T-helper 9 cell (primary cell): ENCODE measurements around the gene ABL1.
A peak's percentile ranks its signal among the peaks of the same experiment; 100 is the strongest.
"Not testable (repeated sequence)": the region's sequence is repeated elsewhere in the genome, so short reads cannot be mapped to it uniquely, and the experiment has no call there.

Experiments used
- DNase-seq: peaks from one replicate; pipeline ENCODE4 v3.0.0-alpha.2; 2020

The ABL1 gene

GRCh38 chr9:130825809-130826208 lies 9.2 kb upstream of the ABL1 start:
- no peak for DNase-seq

DNA sequence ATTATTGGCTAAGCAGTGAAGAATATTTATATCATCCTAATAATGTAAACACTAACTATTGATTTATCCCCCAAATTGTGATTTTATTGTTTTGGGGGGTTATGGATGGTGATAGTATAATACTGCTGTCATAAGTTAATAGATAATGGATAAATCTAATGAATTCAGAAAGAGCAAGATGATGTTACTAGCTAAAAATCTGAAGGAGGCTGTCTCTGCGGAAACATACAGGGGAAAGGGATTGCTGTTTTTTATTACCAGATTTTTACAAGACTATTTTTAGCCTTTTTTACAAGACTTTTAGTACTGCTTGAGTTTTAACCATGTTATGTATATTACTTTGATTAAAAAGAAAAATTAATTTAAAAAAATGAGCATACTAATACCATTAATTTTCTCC lies 5.3 kb upstream of the ABL1 start:
- DNase-seq = no peak

GRCh38 chr9:130830231-130830760 lies 4.8 kb upstream of the ABL1 start:
- no peak for DNase-seq

GRCh38 chr9:130831077-130831476 lies 4.0 kb upstream of the ABL1 start:
- DNase-seq = no peak

DNA sequence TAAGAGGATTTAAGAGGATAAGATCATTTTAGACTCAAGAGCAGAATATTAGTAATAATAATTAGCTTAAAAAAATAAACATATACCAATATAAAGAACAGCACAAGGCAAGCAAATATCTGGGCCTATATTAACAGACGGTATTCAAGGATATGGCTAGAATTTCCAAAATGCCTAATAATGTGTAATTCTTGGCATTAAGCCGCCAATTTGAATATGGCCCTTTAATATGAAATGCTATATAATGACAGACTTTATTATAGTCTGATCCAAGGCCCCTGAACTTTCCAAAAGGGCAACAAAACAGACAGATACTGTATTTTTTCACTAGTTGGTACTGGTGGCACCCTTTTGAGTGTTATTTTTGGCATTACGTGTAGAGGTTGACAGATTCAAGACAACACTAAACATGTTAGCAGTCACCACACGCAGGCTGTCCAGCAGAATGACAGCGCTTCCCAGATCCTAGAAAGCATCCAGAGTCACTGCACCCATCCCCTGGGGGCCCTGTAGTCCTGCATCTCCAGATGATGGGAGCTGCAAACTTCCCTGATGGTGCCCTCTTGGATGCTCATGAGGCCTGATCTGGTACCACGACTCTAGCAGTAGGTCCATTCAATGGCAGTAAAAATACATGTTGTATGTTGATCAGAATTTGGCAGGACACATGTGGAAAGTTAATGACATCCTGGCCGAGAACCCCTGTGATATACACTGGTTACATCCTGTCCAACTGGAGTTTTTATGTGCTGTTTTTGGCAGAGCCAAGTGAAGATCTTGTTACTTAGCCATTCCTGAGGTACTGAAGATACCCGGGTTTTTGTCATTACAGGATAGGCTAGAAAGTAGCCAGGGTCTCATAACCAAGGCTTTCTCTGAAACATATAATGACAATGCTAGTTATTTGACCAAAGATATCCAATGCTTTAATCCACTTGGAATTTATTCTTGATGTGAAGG lies 1.7 kb upstream of the ABL1 start:
- DNase-seq = no peak

DNA sequence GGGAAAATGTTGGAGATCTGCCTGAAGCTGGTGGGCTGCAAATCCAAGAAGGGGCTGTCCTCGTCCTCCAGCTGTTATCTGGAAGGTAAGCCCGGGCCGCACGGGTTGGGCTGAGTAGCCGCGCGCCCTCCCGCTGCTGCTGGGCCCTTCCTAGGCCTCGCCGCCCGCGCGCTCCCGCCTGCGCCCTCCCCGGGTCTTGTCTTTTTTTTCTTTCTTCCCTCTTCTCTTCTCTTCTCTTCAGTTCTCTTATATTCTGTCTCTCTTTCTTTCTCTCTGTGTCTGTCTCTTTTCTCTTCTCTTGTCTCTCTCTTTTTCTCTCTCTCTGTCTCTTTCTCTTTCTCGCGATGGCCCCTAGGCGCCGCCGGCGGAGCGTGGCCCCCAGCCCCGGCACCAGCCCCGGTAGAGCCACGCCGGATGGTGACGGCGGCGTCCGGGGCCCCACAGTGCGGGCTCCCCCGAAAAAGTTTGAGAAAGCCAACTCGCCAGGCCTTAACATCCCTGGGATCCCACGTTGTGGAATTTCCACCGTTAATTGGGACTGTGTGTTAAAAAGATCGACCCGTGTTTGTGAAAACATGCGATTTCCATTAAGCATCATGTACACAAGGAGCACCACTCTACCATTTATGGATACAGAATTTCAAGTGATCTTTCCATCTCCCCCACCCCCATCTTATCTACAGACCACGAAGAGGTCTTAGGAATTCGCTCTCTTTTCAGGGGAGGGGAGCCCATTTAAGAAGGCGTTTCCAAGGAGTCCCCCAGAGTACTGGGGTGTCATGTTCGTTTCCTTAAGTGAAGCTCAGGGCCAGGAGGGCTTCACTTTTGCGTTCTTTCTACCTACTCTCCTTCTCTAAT lies 616 bp downstream of the ABL1 start:
- peak; percentile 8 for DNase-seq

- no peak for DNase-seq
These were observed 2.0 kb downstream of the ABL1 start for GRCh38 chr9:130837002-130837511.

DNA sequence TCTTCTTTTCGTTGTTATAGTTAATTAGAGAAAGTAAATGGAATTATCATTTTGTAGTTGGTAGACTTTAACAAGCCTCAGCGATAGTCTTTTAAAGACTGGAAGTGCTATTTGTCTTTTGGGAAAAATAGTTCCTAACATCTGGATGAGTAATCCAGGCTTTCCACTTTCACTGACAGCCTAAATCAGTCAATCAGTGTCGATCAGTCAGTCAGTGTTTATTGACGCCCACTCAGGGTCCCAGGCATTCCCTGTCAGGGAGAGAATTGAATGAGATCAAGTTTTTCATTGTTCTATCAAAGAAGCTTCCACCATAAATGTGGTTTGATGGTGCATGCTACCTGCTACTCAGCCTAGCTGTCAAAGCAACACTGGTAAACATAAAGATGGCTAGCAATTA lies 2.6 kb downstream of the ABL1 start:
- no peak for DNase-seq

GRCh38 chr9:130839132-130840111 lies 4.4 kb downstream of the ABL1 start:
- DNase-seq = no peak

DNA sequence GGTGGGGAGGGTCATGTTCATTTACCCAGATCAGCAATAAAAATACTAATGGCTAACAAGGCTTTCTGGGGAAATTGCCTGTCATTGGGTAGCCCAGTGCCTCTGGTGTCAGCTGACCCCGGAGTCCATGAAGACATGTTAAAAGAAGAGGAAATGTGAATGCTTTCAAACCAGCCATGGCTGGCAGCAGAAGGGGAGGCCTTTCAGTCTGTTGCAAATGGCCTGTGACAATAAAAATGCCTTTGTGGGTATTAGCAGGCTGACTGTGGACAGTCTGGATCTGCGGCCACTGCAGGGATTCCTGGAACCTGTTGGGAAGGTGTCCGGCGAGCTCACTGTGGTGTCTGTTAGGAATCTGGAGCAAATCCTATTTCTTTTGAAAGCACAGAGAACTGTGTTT lies 7.5 kb downstream of the ABL1 start:
- no peak for DNase-seq

- DNase-seq = no peak
These were observed 8.2 kb downstream of the ABL1 start for GRCh38 chr9:130843049-130843908.

DNA sequence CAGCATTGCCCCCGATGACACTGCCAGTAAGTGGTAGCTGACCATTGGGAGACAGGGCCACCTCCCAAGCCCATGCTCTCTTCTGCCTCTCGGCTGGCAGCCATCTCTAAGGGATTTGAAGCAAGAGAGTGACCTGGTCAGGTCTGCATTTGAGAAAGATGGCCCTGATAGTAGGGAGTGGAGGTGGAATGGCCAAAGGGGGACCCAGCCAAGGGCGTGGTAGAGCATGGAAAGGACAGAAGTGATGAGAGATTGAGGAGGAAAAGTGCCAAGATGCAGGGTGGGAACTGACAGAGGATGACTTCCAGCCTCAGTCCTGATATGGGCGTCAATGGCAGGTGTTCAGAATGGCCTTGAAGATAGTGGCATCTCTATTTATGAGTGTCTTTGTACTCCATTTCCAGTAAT lies 9.0 kb downstream of the ABL1 start:
- DNase-seq = no peak

GRCh38 chr9:130845254-130845653 lies 10.2 kb downstream of the ABL1 start:
- no peak for DNase-seq

- DNase-seq = no peak
These were observed 10.9 kb downstream of the ABL1 start for GRCh38 chr9:130845901-130846481.

- DNase-seq = no peak
These were observed 11.6 kb downstream of the ABL1 start for GRCh38 chr9:130846487-130847305.

DNA sequence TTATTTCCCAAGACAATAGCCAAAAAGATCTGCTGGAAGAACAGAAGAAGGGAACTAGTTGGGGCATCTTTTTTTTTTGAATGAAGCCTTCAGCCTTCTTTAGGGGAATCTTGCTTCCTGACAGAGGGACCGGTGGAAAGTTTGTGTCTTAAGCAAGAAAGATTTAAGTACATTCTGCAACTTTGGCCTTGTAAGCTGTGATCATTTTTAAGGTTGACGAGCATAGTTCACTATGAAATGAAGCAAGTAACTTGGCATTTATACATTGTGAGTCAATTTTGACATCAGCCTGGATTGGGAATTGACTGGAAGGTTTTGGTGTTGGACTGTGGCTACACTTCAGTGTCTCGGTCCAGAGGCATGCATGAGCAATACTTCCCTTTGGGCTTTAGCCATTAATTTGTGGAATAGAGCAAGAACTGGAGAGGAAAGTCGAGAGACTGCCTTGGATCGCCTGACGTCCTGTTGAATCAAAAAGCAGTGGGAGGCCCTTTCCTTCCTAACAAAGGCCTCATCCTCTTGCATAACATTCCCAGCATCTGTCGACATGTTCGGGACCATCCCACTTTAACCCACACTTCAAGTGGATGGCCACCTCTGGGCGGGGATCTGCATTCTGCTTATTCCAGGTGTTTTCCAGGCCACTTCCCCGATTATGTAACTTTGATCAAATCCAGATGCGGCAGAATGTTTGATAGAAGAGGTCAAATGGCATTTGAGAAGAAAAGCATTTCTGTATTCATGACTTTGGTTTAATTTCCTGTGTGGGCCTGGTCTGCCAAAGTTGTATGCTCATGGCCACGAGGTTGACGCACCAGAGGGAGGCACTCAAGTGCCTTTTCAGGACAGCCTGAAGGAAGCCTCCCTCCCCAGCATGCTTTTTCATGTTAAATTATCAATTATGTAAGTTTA lies 12.5 kb downstream of the ABL1 start:
- no peak for DNase-seq

GRCh38 chr9:130848514-130848913 lies 13.5 kb downstream of the ABL1 start:
- DNase-seq = not testable (repeated sequence)

DNA sequence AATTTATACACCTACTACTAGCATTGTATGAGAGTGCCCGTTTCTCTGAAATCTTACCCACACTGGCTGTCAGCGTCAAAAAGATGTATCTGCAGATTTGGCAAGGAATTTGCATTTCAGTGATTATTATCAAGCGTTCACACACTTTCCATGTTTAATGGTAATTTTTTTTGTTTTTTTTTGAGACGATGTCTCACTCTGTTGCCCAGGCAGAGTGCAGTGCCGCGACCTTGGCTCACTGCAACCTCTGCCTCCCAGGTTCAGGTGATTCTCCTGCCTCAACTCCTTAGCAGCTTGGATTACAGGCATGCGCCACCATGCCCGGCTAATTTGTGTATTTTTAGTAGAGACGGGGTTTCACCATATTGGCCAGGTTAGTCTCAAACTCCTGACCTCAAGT lies 14.3 kb downstream of the ABL1 start:
- no peak for DNase-seq

GRCh38 chr9:130852801-130853200 lies 17.7 kb downstream of the ABL1 start:
- DNase-seq = no peak
